PFSK-1 (cell line): Measurements from ENCODE around the gene ZNF827.

Experiments used
- POLR2AphosphoS5 ChIP-seq: IDR thresholded peaks from 2 replicates; pipeline ENCODE4 v1.6.1; 2012; ENCODE audit warnings: low read depth, mild to moderate bottlenecking, control low read depth, low read length, moderate library complexity
- SIN3A ChIP-seq: IDR thresholded peaks from 2 replicates; pipeline ENCODE4 v1.6.1; 2012; ENCODE audit warnings: mild to moderate bottlenecking, low read length, moderate library complexity, borderline replicate concordance; ENCODE audit not compliant: insufficient read depth
- TAF1 ChIP-seq: IDR thresholded peaks from 2 replicates; pipeline ENCODE4 v1.6.1; 2012; ENCODE audit warnings: low read length, control low read depth, borderline replicate concordance; ENCODE audit not compliant: insufficient read depth

- TF ChIP-seq POLR2AphosphoS5 = no peak
- TF ChIP-seq SIN3A = no peak
- no peak for TF ChIP-seq TAF1
These were observed 39.6 kb downstream of the ZNF827 start for GRCh38 chr4:145898926-145899531.
